Stimulated activated naive CD8-positive, alpha-beta T cell treated with anti-CD3 and anti-CD28 coated beads, Interleukin-15, amount 100 ng/mL, for 72 hours (primary cell): ENCODE data around the gene RUBCN.
"Not testable (repeated sequence)": the region's sequence is repeated elsewhere in the genome, so short reads cannot be mapped to it uniquely, and the experiment has no call there.

Experiments used
- ATAC-seq: fragments of 150-1000 bp; cut with Tn5 transposase; 2 replicates; pipeline ENCODE4 v1.10.0; 2021; ENCODE audit warnings: mild to moderate bottlenecking, moderate library complexity
- DNase-seq, 2 donors: peaks; one replicate each; pipeline ENCODE4 v3.0.0; 2021 to 2022
- H3K27ac Mint-ChIP-seq, 2 donors: one replicate each; pipeline ENCODE4 v1.8.0; 2022; ENCODE audit warnings: mild to moderate bottlenecking in 2 of 2, mixed read lengths in 2 of 2, moderate library complexity in 2 of 2
- H3K27me3 Mint-ChIP-seq: one replicate; pipeline ENCODE4 v1.8.0; 2022; ENCODE audit warnings: mixed read lengths
- H3K4me1 Mint-ChIP-seq: one replicate; pipeline ENCODE4 v1.8.0; 2022; ENCODE audit warnings: mild to moderate bottlenecking, mixed read lengths
- H3K4me3 Mint-ChIP-seq, 2 donors: one replicate each; pipeline ENCODE4 v1.8.0; 2022; ENCODE audit warnings: mild to moderate bottlenecking in 2 of 2, mixed read lengths in 2 of 2, moderate library complexity in 1 of 2
- H3K9me3 Mint-ChIP-seq, 2 donors: one replicate each; pipeline ENCODE4 v1.8.0; 2022; ENCODE audit warnings: mixed read lengths in 2 of 2

Gene RUBCN

DNA sequence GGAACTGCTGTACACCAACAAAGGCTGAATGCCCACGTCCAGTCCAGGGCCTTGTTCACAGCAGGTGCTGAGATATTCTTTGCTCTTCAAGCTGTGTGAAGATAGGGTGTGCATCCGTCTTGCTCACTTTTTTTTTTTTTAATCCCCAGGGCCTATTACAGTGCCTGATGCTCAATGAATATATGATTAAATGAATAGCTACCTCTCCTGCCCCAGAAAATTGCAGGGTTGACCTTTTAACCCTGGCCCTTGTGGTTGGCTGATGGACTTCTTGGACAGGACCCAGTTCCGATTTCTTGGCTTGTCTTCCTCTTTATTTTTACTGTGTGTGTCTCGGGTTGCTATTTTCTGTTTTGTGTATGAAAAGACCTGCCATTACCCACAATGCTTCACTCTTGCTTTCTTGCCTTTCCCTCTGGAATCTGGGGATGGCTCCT, 10.1 kb upstream of the RUBCN start:
- H3K4me3 Mint-ChIP-seq = no peak overlapping the region
- H3K4me1 Mint-ChIP-seq = peaks cover 19% of the 10 kb centered on the region
- DNase-seq = no peak
- H3K9me3 Mint-ChIP-seq = no peaks in the 10 kb centered on the region
- H3K27me3 Mint-ChIP-seq = no peaks in the 10 kb centered on the region
- no peak for ATAC-seq
- no peak overlapping the region for H3K27ac Mint-ChIP-seq

DNA sequence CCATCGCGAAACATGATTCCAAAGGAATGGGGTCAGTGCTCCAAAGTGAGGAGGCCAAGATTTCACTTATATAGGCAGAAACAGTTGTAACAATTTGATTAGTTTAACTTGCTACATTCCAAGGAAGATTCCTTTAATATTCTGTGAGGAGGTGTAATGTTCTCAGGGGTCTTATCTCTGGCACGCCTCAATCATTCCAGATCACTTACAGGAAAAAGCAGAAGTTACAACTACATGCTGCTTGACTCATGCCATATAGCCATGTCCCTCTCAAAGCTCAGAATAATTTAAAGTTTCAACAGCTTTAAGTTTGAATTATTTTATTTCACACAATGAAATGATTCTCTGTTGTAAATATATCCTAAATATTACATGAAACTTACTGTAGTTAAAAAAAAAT, 9.5 kb upstream of the RUBCN start:
- no peaks in the 10 kb centered on the region for H3K27me3 Mint-ChIP-seq
- peaks cover 15% of the 10 kb centered on the region for H3K4me1 Mint-ChIP-seq
- ATAC-seq (no peak), DNase-seq (no peak)
- H3K9me3 Mint-ChIP-seq = no peaks in the 10 kb centered on the region
- no peak overlapping the region for H3K4me3 Mint-ChIP-seq
- no peak overlapping the region for H3K27ac Mint-ChIP-seq

DNA sequence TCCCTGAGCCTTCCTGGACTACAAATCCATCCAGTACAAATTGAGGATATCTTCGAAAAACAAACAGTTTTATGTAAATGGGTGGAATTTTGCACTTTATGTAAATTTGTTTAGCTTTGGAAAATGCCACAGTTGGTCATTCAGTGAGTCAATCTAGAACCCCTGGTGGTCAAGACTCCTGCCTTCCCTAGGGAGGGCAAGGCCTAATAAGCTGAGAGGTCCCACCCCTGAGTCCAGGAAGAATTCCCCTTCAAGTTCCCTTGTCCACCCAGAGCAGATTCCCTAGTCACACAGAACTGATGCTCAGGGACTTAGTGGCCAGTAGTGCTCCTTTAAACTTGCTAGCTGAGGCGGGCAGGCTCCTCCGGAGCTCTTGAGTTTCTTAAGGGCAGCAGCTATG, 6.1 kb upstream of the RUBCN start:
- Mint-ChIP-seq H3K4me3 (no peak overlapping the region), H3K4me1 (peaks cover 2% of the 10 kb centered on the region), H3K27ac (no peak overlapping the region), H3K27me3 (no peaks in the 10 kb centered on the region), H3K9me3 (no peaks in the 10 kb centered on the region)
- DNase-seq (no peak), ATAC-seq (no peak)

DNA sequence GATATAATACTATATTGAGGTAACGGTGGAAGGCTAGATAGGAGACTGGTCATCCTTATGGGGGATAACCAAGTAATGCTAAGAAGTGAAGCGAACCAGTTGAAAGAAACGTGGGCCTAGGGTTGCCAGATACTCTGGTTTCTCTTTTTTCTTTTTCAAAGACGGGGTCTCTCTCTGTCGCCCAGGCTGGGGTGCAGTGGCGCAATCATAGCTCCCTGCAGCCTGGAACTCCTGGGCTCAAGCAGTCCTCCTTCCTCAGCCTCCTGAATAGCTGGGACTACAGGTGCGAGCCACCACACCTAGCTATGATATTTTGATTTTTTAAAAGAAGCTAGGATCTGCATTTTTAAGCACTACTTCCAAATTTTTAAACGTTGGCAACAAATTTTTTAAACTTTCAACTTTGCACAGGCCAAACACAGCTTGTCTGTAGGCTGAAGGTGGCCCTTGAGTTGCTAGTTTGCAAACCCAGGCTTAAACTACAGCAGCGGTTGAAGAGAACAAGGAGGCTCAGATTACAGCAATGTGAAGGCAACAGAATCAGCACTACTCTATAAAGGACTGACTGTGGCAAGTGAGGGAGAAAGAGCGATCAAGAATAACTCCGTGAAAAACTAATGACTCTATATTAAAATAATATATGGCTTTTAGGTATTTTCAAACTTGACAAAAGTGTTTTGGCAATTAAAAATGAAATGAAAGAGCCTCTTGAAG, 1.2 kb upstream of the RUBCN start:
- no peaks in the 10 kb centered on the region for H3K9me3 Mint-ChIP-seq

DNA sequence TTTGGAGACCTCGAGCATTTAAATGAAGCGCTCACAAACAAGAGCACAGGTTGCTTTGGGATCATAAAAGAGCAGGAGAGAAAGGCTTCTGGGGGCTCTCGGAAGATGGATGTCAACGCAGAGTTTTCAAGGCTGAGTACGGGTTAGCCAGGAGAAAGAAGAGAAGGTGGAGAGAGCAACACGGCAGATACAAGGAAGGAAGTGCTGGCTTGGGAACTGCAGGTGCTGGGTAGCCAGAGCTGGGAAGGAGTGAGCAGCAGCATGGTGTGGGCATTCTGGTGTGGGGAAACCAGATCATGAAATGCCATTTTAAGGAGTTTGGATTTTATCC, 580 bp upstream of the RUBCN start:
- no peak for DNase-seq
- H3K9me3 Mint-ChIP-seq = no peaks in the 10 kb centered on the region

More for the DNA sequence above, 1.2 kb upstream of the RUBCN start:
- no peak overlapping the region for H3K27ac Mint-ChIP-seq
- peaks cover 39% of the 10 kb centered on the region for H3K4me1 Mint-ChIP-seq
- DNase-seq (no peak), ATAC-seq (no peak)
- peak overlapping the region; percentile 87 to 90 for H3K4me3 Mint-ChIP-seq
- no peaks in the 10 kb centered on the region for H3K27me3 Mint-ChIP-seq

DNA sequence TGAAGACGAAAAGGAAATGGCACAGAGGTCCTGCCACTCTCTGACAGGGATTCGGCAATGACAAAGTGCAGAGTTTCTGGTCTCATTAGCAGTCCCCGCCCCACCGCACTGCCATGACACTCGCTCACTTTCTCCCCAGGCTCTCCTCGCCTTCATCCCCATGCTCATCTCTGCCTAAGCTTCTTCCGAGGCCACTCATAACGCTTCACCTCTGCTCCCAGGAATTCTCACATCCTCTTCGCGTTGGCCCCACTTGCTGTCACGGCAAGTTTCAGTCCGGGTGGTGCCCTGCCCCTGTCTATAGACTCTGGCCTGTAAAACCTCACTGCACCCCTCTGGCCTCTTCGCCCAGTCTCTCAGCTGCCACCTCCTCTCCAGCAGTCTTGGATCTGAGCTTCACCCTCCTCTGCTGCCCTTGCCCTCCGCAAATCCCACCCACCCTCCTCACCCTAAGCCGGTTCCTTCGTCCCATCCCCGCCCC, 654 bp downstream of the RUBCN start:
- Mint-ChIP-seq H3K4me1 (peaks cover 51% of the 10 kb centered on the region), H3K27ac (peak overlapping the region; percentile 95), H3K27me3 (no peaks in the 10 kb centered on the region), H3K9me3 (no peaks in the 10 kb centered on the region), H3K4me3 (peak overlapping the region; percentile 87 to 90)
- DNase-seq (peak; percentile 37 to 54), ATAC-seq (peak; percentile 42)

More for the DNA sequence above, 580 bp upstream of the RUBCN start:
- no peak for ATAC-seq
- H3K27ac Mint-ChIP-seq = peak overlapping the region; percentile 4 to 91
- H3K4me3 Mint-ChIP-seq = peak overlapping the region; percentile 87 to 90
- peaks cover 42% of the 10 kb centered on the region for H3K4me1 Mint-ChIP-seq
- no peaks in the 10 kb centered on the region for H3K27me3 Mint-ChIP-seq

DNA sequence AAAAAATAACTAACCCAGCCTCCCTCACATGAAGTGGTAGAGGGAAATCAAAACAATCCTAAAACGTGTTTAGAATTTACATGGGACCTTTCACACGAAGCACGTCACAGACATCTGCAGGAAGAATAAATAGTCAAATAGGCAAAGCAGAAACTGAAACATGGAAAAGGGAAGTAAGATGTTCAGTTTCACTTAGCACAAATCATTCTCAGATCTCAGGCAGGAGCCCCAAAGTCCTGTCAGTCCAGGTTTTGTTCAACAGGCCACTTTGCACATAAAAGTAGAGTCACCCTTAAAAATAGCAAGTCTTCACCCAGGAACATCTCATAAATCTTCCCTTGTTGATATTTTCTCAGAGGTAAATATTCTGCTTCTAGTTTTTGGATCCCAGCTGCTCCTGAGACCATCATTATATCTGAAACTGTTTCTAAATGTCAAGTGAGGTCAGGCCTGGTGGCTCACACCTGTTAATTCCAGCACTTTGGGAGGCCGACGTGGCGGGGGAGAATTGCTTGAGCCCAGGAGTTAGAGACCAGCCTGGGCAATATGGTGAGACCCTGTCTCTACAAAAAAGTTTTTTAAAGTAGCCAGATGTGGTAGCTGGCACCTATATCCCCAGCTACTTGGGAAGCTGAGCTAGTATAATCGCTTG, 1.9 kb downstream of the RUBCN start:
- Mint-ChIP-seq H3K9me3 (no peaks in the 10 kb centered on the region), H3K4me1 (peaks cover 62% of the 10 kb centered on the region), H3K27ac (no peak overlapping the region), H3K4me3 (peak overlapping the region; percentile 36 to 62), H3K27me3 (no peaks in the 10 kb centered on the region)
- ATAC-seq (no peak), DNase-seq (no peak)

DNA sequence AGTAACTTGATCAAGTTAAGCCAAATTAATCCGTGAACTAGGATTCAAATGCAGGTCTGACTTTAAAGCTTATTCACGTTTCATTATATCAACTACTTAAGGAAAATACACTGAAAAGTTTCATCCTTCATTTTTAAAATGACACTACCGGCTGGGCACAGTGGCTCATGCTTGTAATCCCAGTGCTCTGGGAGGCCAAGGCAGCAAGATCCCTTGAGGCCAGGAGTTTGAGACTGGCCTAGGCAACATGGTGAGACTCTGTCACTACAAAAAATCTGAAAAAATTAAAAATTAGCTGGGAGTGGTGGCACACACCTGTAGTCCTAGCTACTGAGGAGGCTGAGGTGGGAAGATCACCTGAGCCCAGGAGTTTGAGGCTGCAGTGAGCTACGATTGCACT, 3.7 kb downstream of the RUBCN start:
- H3K9me3 Mint-ChIP-seq = no peaks in the 10 kb centered on the region

DNA sequence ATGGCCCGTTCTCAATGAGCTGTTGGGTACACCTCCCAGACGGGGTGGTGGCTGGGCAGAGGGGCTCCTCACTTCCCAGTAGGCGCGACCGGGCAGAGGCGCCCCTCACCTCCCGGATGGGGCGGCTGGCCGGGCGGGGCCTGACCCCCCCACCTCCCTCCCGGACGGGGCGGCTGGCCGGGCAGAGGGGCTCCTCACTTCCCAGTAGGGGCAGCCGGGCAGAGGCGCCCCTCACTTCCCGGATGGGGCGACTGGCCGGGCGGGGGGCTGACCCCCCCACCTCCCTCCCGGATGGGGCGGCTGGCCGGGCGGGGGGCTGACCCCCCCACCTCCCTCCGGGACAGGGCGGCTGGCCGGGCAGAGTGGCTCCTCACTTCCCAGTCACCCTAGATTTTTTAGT, 5.2 kb downstream of the RUBCN start:
- not testable (repeated sequence) for H3K27me3 Mint-ChIP-seq, H3K4me3 Mint-ChIP-seq, H3K27ac Mint-ChIP-seq, H3K9me3 Mint-ChIP-seq, ATAC-seq, DNase-seq
- peaks cover 57% of the 10 kb centered on the region for H3K4me1 Mint-ChIP-seq

More for the DNA sequence above, 3.7 kb downstream of the RUBCN start:
- no peak overlapping the region for H3K4me3 Mint-ChIP-seq
- H3K4me1 Mint-ChIP-seq = peaks cover 68% of the 10 kb centered on the region
- ATAC-seq = no peak
- H3K27ac Mint-ChIP-seq = no peak overlapping the region
- no peaks in the 10 kb centered on the region for H3K27me3 Mint-ChIP-seq
- DNase-seq = no peak

DNA sequence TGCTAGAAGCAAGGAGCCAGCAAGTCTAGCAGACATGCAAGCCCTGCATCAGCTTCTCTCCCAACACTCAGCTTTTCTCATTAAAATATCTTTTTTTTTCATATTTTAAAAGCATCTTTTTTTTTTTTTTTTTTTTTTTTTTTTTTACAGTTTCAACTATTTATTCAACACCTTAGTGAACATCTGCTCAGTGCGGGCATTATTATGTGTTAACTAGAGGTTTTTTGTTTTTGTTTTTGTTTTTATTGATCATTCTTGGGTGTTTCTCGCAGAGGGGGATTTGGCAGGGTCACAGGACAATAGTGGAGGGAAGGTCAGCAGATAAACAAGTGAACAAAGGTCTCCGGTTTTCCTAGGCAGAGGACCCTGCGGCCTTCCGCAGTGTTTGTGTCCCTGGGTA, 5.9 kb downstream of the RUBCN start:
- H3K4me3 Mint-ChIP-seq, H3K27me3 Mint-ChIP-seq, H3K27ac Mint-ChIP-seq, ATAC-seq, H3K9me3 Mint-ChIP-seq, DNase-seq: not testable (repeated sequence)
- peaks cover 51% of the 10 kb centered on the region for H3K4me1 Mint-ChIP-seq

DNA sequence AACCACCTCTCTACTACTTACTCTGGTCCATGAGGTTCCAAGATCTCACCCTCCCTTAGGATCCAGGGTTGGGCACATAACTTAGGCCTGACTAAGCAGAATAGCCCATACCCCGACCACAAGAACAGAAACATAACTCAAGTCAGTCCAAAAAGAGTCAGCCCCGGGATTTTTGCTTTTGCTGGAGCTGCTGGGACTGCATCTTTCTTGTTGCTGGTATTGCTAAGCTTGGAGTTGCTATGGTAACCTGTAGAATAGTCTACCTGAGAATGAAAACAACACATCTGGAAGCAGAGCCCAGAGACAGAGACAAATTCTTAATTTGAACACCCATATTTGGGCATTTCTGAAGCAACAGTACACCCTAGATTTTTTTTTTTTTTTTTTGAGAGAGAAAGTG, 6.5 kb downstream of the RUBCN start:
- H3K27ac Mint-ChIP-seq = no peak overlapping the region
- H3K4me3 Mint-ChIP-seq = no peak overlapping the region
- H3K9me3 Mint-ChIP-seq = no peaks in the 10 kb centered on the region
- H3K4me1 Mint-ChIP-seq = peaks cover 45% of the 10 kb centered on the region
- ATAC-seq = peak; percentile 35
- H3K27me3 Mint-ChIP-seq = no peaks in the 10 kb centered on the region
- no peak for DNase-seq

DNA sequence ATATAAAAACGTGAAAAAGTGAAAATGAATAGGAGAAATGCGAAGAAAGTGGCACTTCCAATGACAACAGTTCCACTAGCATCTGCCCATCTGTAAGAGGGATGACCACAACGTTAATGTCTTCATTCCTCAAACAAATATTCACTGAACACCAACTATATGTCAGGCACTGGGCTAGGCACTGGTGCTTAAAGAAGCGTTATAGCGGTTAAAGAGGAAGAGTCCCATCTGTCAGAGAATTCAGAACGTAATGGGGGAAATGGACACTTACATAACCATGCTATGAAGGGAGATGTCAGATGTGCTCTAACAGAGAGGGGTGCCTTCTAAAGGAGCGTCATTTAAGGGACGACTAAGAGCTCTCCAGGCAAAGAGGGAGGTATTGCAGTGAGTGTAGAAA, 8.2 kb downstream of the RUBCN start:
- H3K27me3 Mint-ChIP-seq = no peaks in the 10 kb centered on the region
- peaks cover 29% of the 10 kb centered on the region for H3K4me1 Mint-ChIP-seq
- H3K27ac Mint-ChIP-seq = peak overlapping the region in 1 of 2 donors; percentile 1
- DNase-seq (no peak), ATAC-seq (no peak)
- no peaks in the 10 kb centered on the region for H3K9me3 Mint-ChIP-seq
- H3K4me3 Mint-ChIP-seq = no peak overlapping the region

DNA sequence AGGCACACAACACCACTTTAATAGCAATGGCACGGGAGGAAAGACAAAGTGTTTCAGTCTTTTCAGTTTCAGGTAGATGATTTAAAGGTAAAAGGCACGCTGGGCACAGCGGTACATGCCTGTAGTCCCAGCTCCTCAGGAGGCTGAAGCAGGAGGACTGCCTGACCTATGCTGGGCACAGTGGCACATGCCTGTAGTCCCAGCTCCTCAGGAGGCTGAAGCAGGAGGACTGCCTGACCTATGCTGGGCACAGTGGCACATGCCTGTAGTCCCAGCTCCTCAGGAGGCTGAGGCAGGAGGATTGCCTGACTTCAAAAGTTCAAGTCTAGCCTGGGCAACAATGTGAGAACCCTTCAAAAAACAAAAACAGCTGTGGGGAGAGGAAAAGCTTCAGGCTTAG, 8.8 kb downstream of the RUBCN start:
- not testable (repeated sequence) for H3K4me3 Mint-ChIP-seq, H3K27me3 Mint-ChIP-seq, H3K27ac Mint-ChIP-seq, H3K9me3 Mint-ChIP-seq, DNase-seq, ATAC-seq
- H3K4me1 Mint-ChIP-seq = peaks cover 29% of the 10 kb centered on the region

DNA sequence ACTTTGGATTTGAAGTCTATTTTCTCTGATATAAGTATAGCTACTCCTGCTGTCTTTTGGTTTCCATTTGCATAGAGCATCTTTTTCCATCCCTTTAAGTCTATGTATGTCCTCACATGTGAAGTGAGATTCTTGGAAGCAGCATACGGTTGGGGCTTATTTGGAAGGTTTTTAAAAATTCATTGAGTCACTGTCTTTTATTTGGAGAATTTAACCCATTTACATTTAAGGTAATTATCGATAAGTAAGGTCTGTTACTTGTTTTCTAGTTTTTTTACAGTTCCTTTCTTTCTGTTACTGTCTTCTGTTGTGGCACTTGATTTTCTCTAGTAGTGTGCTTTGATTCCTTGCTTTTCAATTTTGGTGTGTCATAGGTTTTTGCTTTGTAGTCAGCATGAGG, 14.0 kb downstream of the RUBCN start:
- no peaks in the 10 kb centered on the region for H3K4me1 Mint-ChIP-seq
- no peak overlapping the region for H3K4me3 Mint-ChIP-seq
- DNase-seq (no peak), ATAC-seq (no peak)
- no peaks in the 10 kb centered on the region for H3K27me3 Mint-ChIP-seq
- no peak overlapping the region for H3K27ac Mint-ChIP-seq
- H3K9me3 Mint-ChIP-seq = peaks cover 8 to 14% of the 10 kb centered on the region in 2 donors

DNA sequence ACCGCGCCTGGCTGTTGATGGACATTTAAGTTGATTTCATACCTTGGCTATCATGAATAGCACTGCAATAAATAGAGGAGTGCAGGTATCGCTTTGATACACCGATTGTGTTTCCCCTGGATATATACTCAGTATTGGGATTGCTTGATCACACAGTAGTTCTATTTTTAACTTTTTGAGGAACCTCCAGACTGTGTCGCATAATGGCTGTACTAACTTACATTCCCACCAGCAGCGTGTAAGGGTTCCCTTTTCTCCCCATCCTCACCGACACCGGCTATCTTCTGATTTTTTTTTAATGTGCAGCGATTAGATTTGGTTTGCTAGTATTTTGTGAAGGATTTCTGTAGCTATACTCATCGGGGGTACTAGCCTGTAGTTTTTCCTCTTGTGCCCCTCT, 16.0 kb downstream of the RUBCN start:
- Mint-ChIP-seq H3K27ac (no peak overlapping the region), H3K4me3 (no peak overlapping the region), H3K4me1 (peaks cover 6% of the 10 kb centered on the region), H3K27me3 (no peaks in the 10 kb centered on the region), H3K9me3 (peaks cover 8 to 14% of the 10 kb centered on the region in 2 donors)
- ATAC-seq = no peak
- no peak for DNase-seq

DNA sequence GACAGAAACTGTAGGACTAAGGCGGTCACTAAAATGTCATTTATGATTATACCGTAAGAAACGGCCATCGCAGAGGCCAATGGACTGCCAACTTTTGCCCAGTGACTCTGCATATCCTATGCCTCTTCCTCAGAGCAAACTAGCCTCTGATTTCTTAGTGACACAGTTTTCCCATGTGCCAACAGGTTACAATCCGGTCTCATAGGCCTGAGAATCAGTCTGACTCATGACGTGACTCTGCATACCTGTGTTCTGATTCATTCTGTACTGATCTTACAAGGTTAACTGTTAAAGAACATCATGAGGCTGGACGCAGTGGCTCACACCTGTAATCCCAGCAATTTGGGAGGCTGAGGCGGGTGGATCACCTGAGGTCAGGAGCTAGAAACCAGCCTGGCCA, 17.8 kb downstream of the RUBCN start:
- Mint-ChIP-seq H3K9me3 (peaks cover 8 to 14% of the 10 kb centered on the region in 2 donors), H3K27ac (no peak overlapping the region), H3K4me3 (no peak overlapping the region), H3K27me3 (no peaks in the 10 kb centered on the region), H3K4me1 (peaks cover 12% of the 10 kb centered on the region)
- DNase-seq (no peak), ATAC-seq (no peak)
